HepG2 (cell line): ENCODE results near the gene CTDNEP1. TPM values are rescaled to one million over a fixed set of nuclear protein-coding genes. Genes with fewer than 3 reads are reported as not detected.

ENCODE experiments used
- AHDC1 ChIP-seq: sonication (generic); formaldehyde crosslinking; IDR thresholded peaks from 2 replicates; pipeline ENCODE4 v1.5.1; 2020; ENCODE audit warnings: mild to moderate bottlenecking, missing genetic modification reagents, borderline replicate concordance
- ATF4 ChIP-seq, 2 experiments: fragments of 450-650 bp in 1 of 2; sonication (generic) in 1 of 2; formaldehyde crosslinking; IDR thresholded peaks; 2 replicates each; pipeline versions ENCODE4 v1.5.0 to v1.8.0; 2020 to 2022; ENCODE audit warnings: mild to moderate bottlenecking in 1 of 2, missing genetic modification reagents in 1 of 2
- ATF7-NPFF ChIP-seq: sonication (generic); formaldehyde crosslinking; IDR thresholded peaks from 2 replicates; pipeline ENCODE4 v1.8.1; 2023; ENCODE audit warnings: mild to moderate bottlenecking, low read depth, missing genetic modification reagents, moderate library complexity
- ELF3 ChIP-seq: IDR thresholded peaks from 2 replicates; pipeline ENCODE4 v1.6.1; 2016; ENCODE audit warnings: missing genetic modification reagents, missing compliant biosample characterization
- FOSL1 ChIP-seq: sonication (generic); formaldehyde crosslinking; IDR thresholded peaks from 2 replicates; pipeline ENCODE4 v1.9.0; 2021; ENCODE audit warnings: missing genetic modification reagents, borderline replicate concordance
- HDAC6 ChIP-seq: fragments of 200-600 bp; sonication (generic); IDR thresholded peaks from 2 replicates; pipeline ENCODE4 v1.7.0; 2017; ENCODE audit warnings: mild to moderate bottlenecking, antibody characterized with exemption, low read length, low read depth
- NCOA2 ChIP-seq: sonication (generic); formaldehyde crosslinking; IDR thresholded peaks from 2 replicates; pipeline ENCODE4 v1.8.0; 2022; ENCODE audit warnings: inconsistent platforms
- RBM39 ChIP-seq: fragments of 200-400 bp; formaldehyde crosslinking; IDR thresholded peaks from one replicate; pipeline ENCODE4 v1.6.1; 2018; ENCODE audit warnings: antibody characterized with exemption, mild to moderate bottlenecking, low read depth, low read length; ENCODE audit not compliant: poor library complexity, severe bottlenecking
- SALL2 ChIP-seq: sonication (generic); formaldehyde crosslinking; IDR thresholded peaks from 2 replicates; pipeline ENCODE4 v1.8.1; 2023; ENCODE audit warnings: mild to moderate bottlenecking, missing genetic modification reagents, inconsistent platforms
- SYNCRIP ChIP-seq: fragments of 200-400 bp; formaldehyde crosslinking; IDR thresholded peaks from 2 replicates; pipeline ENCODE4 v1.6.1; 2018; ENCODE audit warnings: mild to moderate bottlenecking, low read depth, low read length; ENCODE audit not compliant: insufficient read depth
- TRAFD1 ChIP-seq: sonication (generic); formaldehyde crosslinking; IDR thresholded peaks from 2 replicates; pipeline ENCODE4 v1.5.1; 2020; ENCODE audit warnings: missing genetic modification reagents, mild to moderate bottlenecking, borderline replicate concordance
- ZNF260 ChIP-seq: sonication (generic); formaldehyde crosslinking; IDR thresholded peaks from 2 replicates; pipeline ENCODE4 v1.4.0; 2020; ENCODE audit warnings: missing genetic modification reagents, low read depth, mild to moderate bottlenecking, borderline replicate concordance
- ZNF367 ChIP-seq: sonication (generic); formaldehyde crosslinking; IDR thresholded peaks from 2 replicates; pipeline ENCODE4 v1.4.0; 2020; ENCODE audit warnings: missing genetic modification reagents, borderline replicate concordance
- ZNF740 ChIP-seq: sonication (generic); formaldehyde crosslinking; IDR thresholded peaks from 2 replicates; pipeline ENCODE4 v1.4.0; 2020; ENCODE audit warnings: missing genetic modification reagents
- ZNF770 ChIP-seq: sonication (generic); formaldehyde crosslinking; IDR thresholded peaks from 2 replicates; pipeline ENCODE4 v1.5.0; 2020; ENCODE audit warnings: mild to moderate bottlenecking, missing genetic modification reagents
- polyA plus RNA-seq, 8 experiments: library from polyadenylated mRNA; depleted of rRNA in 3 of 8; stranded (reverse) in 7 of 8; unstranded in 1 of 8; fragments of >200 nt; fragmentation: Illumina TruSeq in 4 of 8; extraction: Trizol in 4 of 8; gene quantifications; 2 replicates each; pipeline versions ENCODE4 v1.2.1 to v1.2.3, GENCODE V29; 2011 to 2016; ENCODE audit warnings: low read depth in 4 of 8, missing spikeins in 1 of 8, mixed read lengths in 1 of 8; ENCODE audit not compliant: insufficient read depth in 1 of 8
- total RNA-seq, 5 experiments: library from RNA; depleted of rRNA; stranded (reverse); fragments of >200 nt; fragmentation: Illumina TruSeq; extraction: Trizol; gene quantifications; 2 replicates each; pipeline ENCODE4 v1.2.3, GENCODE V29; 2016; ENCODE audit warnings: low read depth in 1 of 5
- TF ChIP-seq, protein P1 (sequence below): sonication (generic); formaldehyde crosslinking; IDR thresholded peaks from 2 replicates; pipeline ENCODE4 v1.4.0; 2020; ENCODE audit warnings: mild to moderate bottlenecking, low read depth, missing genetic modification reagents

The CTDNEP1 gene
- total and polyA plus RNA-seq, 2 of the 13 experiments (the other 11 are each of a cell fraction or from before 2014, with no cell fraction given) = 19.8 to 118 TPM

DNA sequence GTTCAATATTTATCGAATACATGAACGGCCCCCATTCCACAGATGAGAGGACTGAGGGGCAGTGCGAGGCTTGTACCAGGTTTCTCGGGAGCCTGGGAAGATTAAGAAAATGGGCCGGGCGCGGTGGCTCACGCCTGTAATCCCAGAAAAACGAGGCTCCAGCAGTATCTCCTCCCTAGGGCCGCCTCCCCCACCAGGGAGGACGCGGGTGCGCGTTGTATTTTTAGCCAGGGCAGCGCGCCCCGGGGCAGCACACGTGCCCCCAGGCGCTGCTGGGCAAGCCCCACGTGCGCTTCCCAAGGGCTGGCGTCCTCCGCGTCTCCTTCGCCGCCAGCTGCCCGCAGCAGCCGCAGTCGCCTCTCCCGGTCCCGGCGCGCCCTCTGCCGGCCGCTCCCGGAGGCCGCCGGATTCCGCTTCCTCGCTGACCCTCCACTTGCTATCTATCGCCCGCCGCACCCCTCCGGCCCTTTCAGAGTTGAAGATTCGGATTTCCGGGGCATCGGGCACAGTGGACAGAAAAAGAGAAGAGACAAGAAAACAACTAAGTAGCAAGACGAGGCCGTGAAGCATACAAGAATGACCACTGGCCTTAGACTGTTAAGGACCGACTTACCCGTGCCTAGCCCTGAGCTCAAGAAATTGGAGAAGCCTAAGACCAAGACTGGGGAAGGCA is 44.8 kb upstream of the CTDNEP1 start (continued):
- peak; percentile 52; the same call in 1 of the 2 replicates for TF ChIP-seq ELF3 (CRISPR knock-in tag)
- no peak for TF ChIP-seq ZNF770 (CRISPR knock-in tag)
- TF ChIP-seq ATF4 (CRISPR knock-in tag; IDR thresholded peaks at IDR 0.05) = 0 out of 4 replicates have a peak, but pooled peaks of 1 of the 2 experiments have one; percentile 35
- no peak for TF ChIP-seq SALL2 (CRISPR knock-in tag)
- no peak for TF ChIP-seq SYNCRIP
- no peak for TF ChIP-seq NCOA2 (CRISPR knock-in tag)
- no peak for TF ChIP-seq ZNF367
- TF ChIP-seq RBM39 = no peak
- no peak for TF ChIP-seq ZNF740
- TF ChIP-seq ZNF260 (CRISPR knock-in tag) = no peak
- TF ChIP-seq ATF7-NPFF (CRISPR knock-in tag) = peak; percentile 65; the same call in 1 of the 2 replicates
- TF ChIP-seq TRAFD1 = no peak
- TF ChIP-seq FOSL1 = no peak
- no peak for TF ChIP-seq HDAC6
- TF ChIP-seq, protein P1, sequence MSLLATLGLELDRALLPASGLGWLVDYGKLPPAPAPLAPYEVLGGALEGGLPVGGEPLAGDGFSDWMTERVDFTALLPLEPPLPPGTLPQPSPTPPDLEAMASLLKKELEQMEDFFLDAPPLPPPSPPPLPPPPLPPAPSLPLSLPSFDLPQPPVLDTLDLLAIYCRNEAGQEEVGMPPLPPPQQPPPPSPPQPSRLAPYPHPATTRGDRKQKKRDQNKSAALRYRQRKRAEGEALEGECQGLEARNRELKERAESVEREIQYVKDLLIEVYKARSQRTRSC (CRISPR knock-in tag) = no peak
- TF ChIP-seq AHDC1 (CRISPR knock-in tag) = no peak
